Natural killer cell treated with Interleukin-12 subunit alpha and Interleukin-12 subunit beta and Interleukin-15 and Interleukin-18, amount 100 ng/mL, for 72 hours (primary cell): Measurements from ENCODE around the gene TLE3. TPM values are rescaled to one million over a fixed set of nuclear protein-coding genes. Genes with fewer than 3 reads are reported as not detected.
A peak's percentile ranks its signal among the peaks of the same experiment; 100 is the strongest.

ENCODE experiments used
- ATAC-seq, 2 donors: fragments of 150-1000 bp; cut with Tn5 transposase in 1 of 2; sonication (Bioruptor Pico), chemical (Tn5 transposase) in 1 of 2; 2 replicates each; pipeline ENCODE4 v1.10.0; 2021
- DNase-seq: peaks from one replicate; pipeline ENCODE4 v3.0.0; 2022; ENCODE audit warnings: low spot score
- H3K27ac Mint-ChIP-seq, 2 donors: 1 replicate in 1 of 2; 2 replicates in 1 of 2; pipeline ENCODE4 v1.8.0; 2022; ENCODE audit warnings: mixed read lengths in 2 of 2, mild to moderate bottlenecking in 1 of 2, moderate library complexity in 1 of 2
- H3K27me3 Mint-ChIP-seq, 2 donors: 1 replicate in 1 of 2; 2 replicates in 1 of 2; pipeline ENCODE4 v1.8.0; 2022; ENCODE audit warnings: mixed read lengths in 2 of 2
- H3K36me3 Mint-ChIP-seq: one replicate; pipeline ENCODE4 v1.8.0; 2022; ENCODE audit warnings: mixed read lengths
- H3K4me1 Mint-ChIP-seq, 2 donors: 1 replicate in 1 of 2; 2 replicates in 1 of 2; pipeline ENCODE4 v1.8.0; 2022; ENCODE audit warnings: low read depth in 2 of 2, mixed read lengths in 2 of 2, mild to moderate bottlenecking in 1 of 2
- H3K4me3 Mint-ChIP-seq: one replicate; pipeline ENCODE4 v1.8.0; 2022; ENCODE audit warnings: mixed read lengths
- H3K9me3 Mint-ChIP-seq: 2 replicates; pipeline ENCODE4 v1.8.0; 2022; ENCODE audit warnings: mixed read lengths
- total RNA-seq, 2 donors: library from RNA; stranded (reverse); gene quantifications; one replicate each; pipeline ENCODE4 v1.2.3, GENCODE V29; 2022

Gene TLE3
- total RNA-seq, 2 donors from 2014 or later, result 57.6 to 128 TPM

GRCh38 chr15:70046679-70047369, 50.9 kb downstream of the TLE3 start:
- Mint-ChIP-seq H3K4me3 (no peak overlapping the region), H3K9me3 (no peaks in the 10 kb centered on the region), H3K4me1 (no peaks in the 10 kb centered on the region), H3K27me3 (peaks cover 0 to 3% of the 10 kb centered on the region in 2 donors), H3K27ac (no peak overlapping the region), H3K36me3 (peaks cover 6% of the 10 kb centered on the region)
- ATAC-seq (no peak), DNase-seq (no peak)

- no peaks in the 10 kb centered on the region for H3K4me1 Mint-ChIP-seq
- H3K9me3 Mint-ChIP-seq, result no peaks in the 10 kb centered on the region
- no peaks in the 10 kb centered on the region for H3K36me3 Mint-ChIP-seq
- DNase-seq (no peak), ATAC-seq (peak in 1 of 2 donors; percentile 17)
- H3K27ac Mint-ChIP-seq, result no peak overlapping the region
- peaks cover 0 to 3% of the 10 kb centered on the region in 2 donors for H3K27me3 Mint-ChIP-seq
- no peak overlapping the region for H3K4me3 Mint-ChIP-seq
Measured at GRCh38 chr15:70045045-70045444, 52.7 kb downstream of the TLE3 start.

- peaks cover 0 to 3% of the 10 kb centered on the region in 2 donors for H3K27me3 Mint-ChIP-seq
- no peak for ATAC-seq
- no peaks in the 10 kb centered on the region for H3K4me1 Mint-ChIP-seq
- H3K4me3 Mint-ChIP-seq, result no peak overlapping the region
- DNase-seq, result no peak
- H3K27ac Mint-ChIP-seq, result no peak overlapping the region
- H3K9me3 Mint-ChIP-seq, result no peaks in the 10 kb centered on the region
- no peaks in the 10 kb centered on the region for H3K36me3 Mint-ChIP-seq
Measured at GRCh38 chr15:70044168-70044567, 53.5 kb downstream of the TLE3 start.

- Mint-ChIP-seq H3K27ac (no peak overlapping the region), H3K36me3 (no peaks in the 10 kb centered on the region), H3K4me1 (no peaks in the 10 kb centered on the region), H3K27me3 (peaks cover 0 to 3% of the 10 kb centered on the region in 2 donors), H3K9me3 (no peaks in the 10 kb centered on the region), H3K4me3 (no peak overlapping the region)
- no peak for DNase-seq
- no peak for ATAC-seq
Measured at GRCh38 chr15:70043590-70043989, 54.1 kb downstream of the TLE3 start.

- DNase-seq, result no peak
- no peaks in the 10 kb centered on the region for H3K36me3 Mint-ChIP-seq
- peaks cover 0 to 5% of the 10 kb centered on the region in 2 donors for H3K27me3 Mint-ChIP-seq
- H3K9me3 Mint-ChIP-seq, result no peaks in the 10 kb centered on the region
- no peak overlapping the region for H3K27ac Mint-ChIP-seq
- no peak for ATAC-seq
- no peak overlapping the region for H3K4me3 Mint-ChIP-seq
- no peaks in the 10 kb centered on the region for H3K4me1 Mint-ChIP-seq
Measured at GRCh38 chr15:70042553-70043214, 55.0 kb downstream of the TLE3 start.

- H3K36me3 Mint-ChIP-seq, result no peaks in the 10 kb centered on the region
- no peaks in the 10 kb centered on the region for H3K9me3 Mint-ChIP-seq
- no peak overlapping the region for H3K4me3 Mint-ChIP-seq
- ATAC-seq, result no peak
- no peak overlapping the region for H3K27ac Mint-ChIP-seq
- no peak for DNase-seq
- H3K4me1 Mint-ChIP-seq, result no peaks in the 10 kb centered on the region
- H3K27me3 Mint-ChIP-seq, result peaks cover 0 to 10% of the 10 kb centered on the region in 2 donors
Measured at GRCh38 chr15:70039917-70040316, 57.8 kb downstream of the TLE3 start.

GRCh38 chr15:70038730-70039392, 58.9 kb downstream of the TLE3 start:
- Mint-ChIP-seq H3K27ac (no peak overlapping the region), H3K36me3 (no peaks in the 10 kb centered on the region), H3K4me1 (no peaks in the 10 kb centered on the region), H3K9me3 (no peaks in the 10 kb centered on the region), H3K27me3 (peaks cover 0 to 13% of the 10 kb centered on the region in 2 donors), H3K4me3 (no peak overlapping the region)
- DNase-seq (no peak), ATAC-seq (no peak)

GRCh38 chr15:70037292-70037640, 60.5 kb downstream of the TLE3 start:
- ATAC-seq (no peak), DNase-seq (no peak)
- no peak overlapping the region for H3K27ac Mint-ChIP-seq
- no peak overlapping the region for H3K4me3 Mint-ChIP-seq
- no peaks in the 10 kb centered on the region for H3K36me3 Mint-ChIP-seq
- H3K4me1 Mint-ChIP-seq, result no peaks in the 10 kb centered on the region
- peaks cover 0 to 10% of the 10 kb centered on the region in 2 donors for H3K27me3 Mint-ChIP-seq
- H3K9me3 Mint-ChIP-seq, result no peaks in the 10 kb centered on the region

DNA sequence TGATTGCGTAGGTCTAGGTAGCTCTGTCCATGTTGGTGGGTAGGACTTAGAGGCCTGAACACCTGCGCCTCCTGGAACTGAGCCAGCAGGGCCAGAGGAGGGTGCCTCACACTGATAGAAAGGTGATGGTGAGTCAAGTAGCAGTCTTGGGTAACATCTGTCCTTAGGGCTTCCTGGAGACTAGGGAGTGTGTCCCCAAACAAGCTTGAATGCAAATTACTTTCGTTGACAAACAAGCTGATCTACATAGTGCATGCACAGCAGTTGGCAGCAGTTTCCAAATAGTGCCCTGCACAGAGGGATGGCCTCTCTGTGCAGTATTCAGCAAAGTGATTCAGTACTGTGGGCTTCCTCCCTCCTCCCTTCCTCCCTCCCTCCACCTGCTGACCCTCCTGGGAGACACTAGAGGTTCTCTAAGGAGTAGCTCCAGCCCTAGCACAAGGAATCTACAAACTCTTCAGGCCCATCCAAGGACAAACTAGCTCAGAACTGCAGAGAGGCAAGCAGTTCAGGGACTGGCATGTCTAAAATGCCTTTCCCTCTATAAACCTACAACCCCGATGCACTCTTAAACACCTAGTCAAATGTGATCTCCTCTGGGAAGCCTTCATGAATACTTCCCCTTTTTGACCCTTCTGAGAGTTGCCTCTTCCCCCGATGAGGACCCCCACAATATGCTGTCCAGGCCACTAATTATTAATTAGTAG, 61.0 kb downstream of the TLE3 start:
- no peak overlapping the region for H3K27ac Mint-ChIP-seq
- H3K9me3 Mint-ChIP-seq, result no peaks in the 10 kb centered on the region
- no peaks in the 10 kb centered on the region for H3K4me1 Mint-ChIP-seq
- no peak overlapping the region for H3K4me3 Mint-ChIP-seq
- DNase-seq (no peak), ATAC-seq (no peak)
- H3K27me3 Mint-ChIP-seq, result peaks cover 0 to 10% of the 10 kb centered on the region in 2 donors
- H3K36me3 Mint-ChIP-seq, result no peaks in the 10 kb centered on the region

GRCh38 chr15:70035719-70036077, 62.0 kb downstream of the TLE3 start:
- DNase-seq, result no peak
- Mint-ChIP-seq H3K27ac (no peak overlapping the region), H3K4me3 (no peak overlapping the region), H3K36me3 (no peaks in the 10 kb centered on the region), H3K9me3 (no peaks in the 10 kb centered on the region), H3K4me1 (no peaks in the 10 kb centered on the region), H3K27me3 (peaks cover 0 to 10% of the 10 kb centered on the region in 2 donors)
- no peak for ATAC-seq

DNA sequence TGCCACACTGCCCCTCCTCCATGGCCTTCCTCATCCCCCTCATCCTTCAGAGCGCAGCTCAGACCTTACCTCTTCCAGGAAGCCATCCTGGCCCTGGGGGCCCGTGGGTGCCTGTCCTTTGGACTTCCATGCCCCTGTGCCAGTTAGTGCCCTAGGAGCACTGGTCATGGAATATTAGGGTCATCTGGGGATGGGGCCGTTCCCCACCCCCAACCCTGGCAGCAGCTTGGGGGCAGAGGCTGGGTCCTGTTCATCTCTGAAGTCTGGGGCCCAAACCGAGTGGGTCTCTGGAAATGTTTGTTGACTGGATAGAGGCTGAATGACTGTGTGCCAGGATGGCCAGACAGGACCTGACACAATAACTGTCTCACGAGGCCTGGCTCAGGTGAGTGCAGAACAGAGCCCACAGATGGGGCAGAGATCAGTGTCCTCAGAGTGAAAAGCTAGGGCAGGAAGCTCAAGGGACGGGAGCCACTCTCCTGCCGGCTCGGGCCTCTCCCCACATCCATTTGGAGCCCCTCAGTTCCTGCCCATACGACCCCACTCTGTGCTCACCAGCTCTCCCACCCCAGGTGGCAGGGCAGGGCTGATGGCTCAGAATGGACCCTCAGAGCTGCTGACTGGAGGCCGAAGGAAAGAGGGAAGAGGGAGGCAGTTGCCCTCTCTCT, 62.5 kb downstream of the TLE3 start:
- Mint-ChIP-seq H3K27ac (no peak overlapping the region), H3K4me1 (no peaks in the 10 kb centered on the region), H3K27me3 (peaks cover 0 to 10% of the 10 kb centered on the region in 2 donors), H3K36me3 (no peaks in the 10 kb centered on the region), H3K4me3 (no peak overlapping the region), H3K9me3 (no peaks in the 10 kb centered on the region)
- no peak for ATAC-seq
- DNase-seq, result no peak

DNA sequence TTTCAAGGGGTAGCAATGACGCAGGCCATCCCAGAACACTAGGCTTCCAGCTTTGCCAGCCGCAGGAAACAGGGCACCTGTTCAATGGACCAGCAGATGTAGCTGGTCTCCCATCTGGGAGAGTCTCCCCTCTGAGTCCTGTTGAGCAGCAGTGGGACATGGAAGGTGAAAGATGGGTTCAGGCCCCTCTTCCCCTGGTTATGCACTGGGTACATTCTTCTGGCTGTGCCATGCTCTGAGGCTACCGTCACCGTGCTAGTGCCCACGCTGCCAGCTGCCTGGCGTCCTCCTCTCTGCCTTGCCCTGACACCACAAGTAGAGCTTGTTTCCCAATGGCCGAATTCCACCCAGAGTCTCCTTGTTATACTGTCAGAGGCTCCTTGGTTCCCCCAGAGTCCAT, 63.1 kb downstream of the TLE3 start:
- Mint-ChIP-seq H3K27me3 (peaks cover 0 to 10% of the 10 kb centered on the region in 2 donors), H3K27ac (no peak overlapping the region), H3K9me3 (no peaks in the 10 kb centered on the region), H3K36me3 (no peaks in the 10 kb centered on the region), H3K4me1 (no peaks in the 10 kb centered on the region), H3K4me3 (no peak overlapping the region)
- DNase-seq (no peak), ATAC-seq (no peak)

- Mint-ChIP-seq H3K4me3 (no peak overlapping the region), H3K27me3 (peaks cover 0 to 12% of the 10 kb centered on the region in 2 donors), H3K36me3 (no peaks in the 10 kb centered on the region), H3K9me3 (no peaks in the 10 kb centered on the region), H3K27ac (no peak overlapping the region), H3K4me1 (no peaks in the 10 kb centered on the region)
- ATAC-seq, result no peak
- no peak for DNase-seq
Measured at GRCh38 chr15:70034141-70034540, 63.6 kb downstream of the TLE3 start.
